Measurements from ENCODE around the gene KLHL3. TPM values are rescaled to one million over a fixed set of nuclear protein-coding genes. Genes with fewer than 3 reads are reported as not detected.

The KLHL3 gene
- total RNA-seq, 1 experiment from 2014 or later: 15.7 TPM

- no peak for TF ChIP-seq ELF4 (CRISPR knock-in tag; IDR thresholded peaks at IDR 0.05; ENCODE audit: low read depth)
- no peak for TF ChIP-seq SP1 (CRISPR knock-in tag; conservative IDR thresholded peaks at IDR 0.05)
- no peak for TF ChIP-seq ESRRA (CRISPR knock-in tag; IDR thresholded peaks at IDR 0.05; ENCODE audit: borderline replicate concordance)
- TF ChIP-seq, protein P1, sequence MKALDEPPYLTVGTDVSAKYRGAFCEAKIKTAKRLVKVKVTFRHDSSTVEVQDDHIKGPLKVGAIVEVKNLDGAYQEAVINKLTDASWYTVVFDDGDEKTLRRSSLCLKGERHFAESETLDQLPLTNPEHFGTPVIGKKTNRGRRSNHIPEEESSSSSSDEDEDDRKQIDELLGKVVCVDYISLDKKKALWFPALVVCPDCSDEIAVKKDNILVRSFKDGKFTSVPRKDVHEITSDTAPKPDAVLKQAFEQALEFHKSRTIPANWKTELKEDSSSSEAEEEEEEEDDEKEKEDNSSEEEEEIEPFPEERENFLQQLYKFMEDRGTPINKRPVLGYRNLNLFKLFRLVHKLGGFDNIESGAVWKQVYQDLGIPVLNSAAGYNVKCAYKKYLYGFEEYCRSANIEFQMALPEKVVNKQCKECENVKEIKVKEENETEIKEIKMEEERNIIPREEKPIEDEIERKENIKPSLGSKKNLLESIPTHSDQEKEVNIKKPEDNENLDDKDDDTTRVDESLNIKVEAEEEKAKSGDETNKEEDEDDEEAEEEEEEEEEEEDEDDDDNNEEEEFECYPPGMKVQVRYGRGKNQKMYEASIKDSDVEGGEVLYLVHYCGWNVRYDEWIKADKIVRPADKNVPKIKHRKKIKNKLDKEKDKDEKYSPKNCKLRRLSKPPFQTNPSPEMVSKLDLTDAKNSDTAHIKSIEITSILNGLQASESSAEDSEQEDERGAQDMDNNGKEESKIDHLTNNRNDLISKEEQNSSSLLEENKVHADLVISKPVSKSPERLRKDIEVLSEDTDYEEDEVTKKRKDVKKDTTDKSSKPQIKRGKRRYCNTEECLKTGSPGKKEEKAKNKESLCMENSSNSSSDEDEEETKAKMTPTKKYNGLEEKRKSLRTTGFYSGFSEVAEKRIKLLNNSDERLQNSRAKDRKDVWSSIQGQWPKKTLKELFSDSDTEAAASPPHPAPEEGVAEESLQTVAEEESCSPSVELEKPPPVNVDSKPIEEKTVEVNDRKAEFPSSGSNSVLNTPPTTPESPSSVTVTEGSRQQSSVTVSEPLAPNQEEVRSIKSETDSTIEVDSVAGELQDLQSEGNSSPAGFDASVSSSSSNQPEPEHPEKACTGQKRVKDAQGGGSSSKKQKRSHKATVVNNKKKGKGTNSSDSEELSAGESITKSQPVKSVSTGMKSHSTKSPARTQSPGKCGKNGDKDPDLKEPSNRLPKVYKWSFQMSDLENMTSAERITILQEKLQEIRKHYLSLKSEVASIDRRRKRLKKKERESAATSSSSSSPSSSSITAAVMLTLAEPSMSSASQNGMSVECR (CRISPR knock-in tag; IDR thresholded peaks at IDR 0.05; ENCODE audit: borderline replicate concordance): no peak
- TF ChIP-seq, protein P2, sequence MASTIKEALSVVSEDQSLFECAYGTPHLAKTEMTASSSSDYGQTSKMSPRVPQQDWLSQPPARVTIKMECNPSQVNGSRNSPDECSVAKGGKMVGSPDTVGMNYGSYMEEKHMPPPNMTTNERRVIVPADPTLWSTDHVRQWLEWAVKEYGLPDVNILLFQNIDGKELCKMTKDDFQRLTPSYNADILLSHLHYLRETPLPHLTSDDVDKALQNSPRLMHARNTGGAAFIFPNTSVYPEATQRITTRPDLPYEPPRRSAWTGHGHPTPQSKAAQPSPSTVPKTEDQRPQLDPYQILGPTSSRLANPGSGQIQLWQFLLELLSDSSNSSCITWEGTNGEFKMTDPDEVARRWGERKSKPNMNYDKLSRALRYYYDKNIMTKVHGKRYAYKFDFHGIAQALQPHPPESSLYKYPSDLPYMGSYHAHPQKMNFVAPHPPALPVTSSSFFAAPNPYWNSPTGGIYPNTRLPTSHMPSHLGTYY (CRISPR knock-in tag; IDR thresholded peaks at IDR 0.05): no peak
- TF ChIP-seq, protein P3, sequence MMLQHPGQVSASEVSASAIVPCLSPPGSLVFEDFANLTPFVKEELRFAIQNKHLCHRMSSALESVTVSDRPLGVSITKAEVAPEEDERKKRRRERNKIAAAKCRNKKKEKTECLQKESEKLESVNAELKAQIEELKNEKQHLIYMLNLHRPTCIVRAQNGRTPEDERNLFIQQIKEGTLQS (CRISPR knock-in tag; conservative IDR thresholded peaks at IDR 0.05): no peak
- TF ChIP-seq NR3C1 (CRISPR knock-in tag; conservative IDR thresholded peaks at IDR 0.05; ENCODE audit: low read depth): no peak
- TF ChIP-seq ZNF416 (CRISPR knock-in tag; IDR thresholded peaks at IDR 0.05): no peak
- no peak for TF ChIP-seq FOXJ3 (CRISPR knock-in tag; IDR thresholded peaks at IDR 0.05; ENCODE audit: borderline replicate concordance)
- no peak for TF ChIP-seq RELA (CRISPR knock-in tag; IDR thresholded peaks at IDR 0.05; ENCODE audit: borderline replicate concordance)
- TF ChIP-seq ZNF263 (CRISPR knock-in tag; IDR thresholded peaks at IDR 0.05; ENCODE audit: low read depth): no peak
- TF ChIP-seq, protein P4, sequence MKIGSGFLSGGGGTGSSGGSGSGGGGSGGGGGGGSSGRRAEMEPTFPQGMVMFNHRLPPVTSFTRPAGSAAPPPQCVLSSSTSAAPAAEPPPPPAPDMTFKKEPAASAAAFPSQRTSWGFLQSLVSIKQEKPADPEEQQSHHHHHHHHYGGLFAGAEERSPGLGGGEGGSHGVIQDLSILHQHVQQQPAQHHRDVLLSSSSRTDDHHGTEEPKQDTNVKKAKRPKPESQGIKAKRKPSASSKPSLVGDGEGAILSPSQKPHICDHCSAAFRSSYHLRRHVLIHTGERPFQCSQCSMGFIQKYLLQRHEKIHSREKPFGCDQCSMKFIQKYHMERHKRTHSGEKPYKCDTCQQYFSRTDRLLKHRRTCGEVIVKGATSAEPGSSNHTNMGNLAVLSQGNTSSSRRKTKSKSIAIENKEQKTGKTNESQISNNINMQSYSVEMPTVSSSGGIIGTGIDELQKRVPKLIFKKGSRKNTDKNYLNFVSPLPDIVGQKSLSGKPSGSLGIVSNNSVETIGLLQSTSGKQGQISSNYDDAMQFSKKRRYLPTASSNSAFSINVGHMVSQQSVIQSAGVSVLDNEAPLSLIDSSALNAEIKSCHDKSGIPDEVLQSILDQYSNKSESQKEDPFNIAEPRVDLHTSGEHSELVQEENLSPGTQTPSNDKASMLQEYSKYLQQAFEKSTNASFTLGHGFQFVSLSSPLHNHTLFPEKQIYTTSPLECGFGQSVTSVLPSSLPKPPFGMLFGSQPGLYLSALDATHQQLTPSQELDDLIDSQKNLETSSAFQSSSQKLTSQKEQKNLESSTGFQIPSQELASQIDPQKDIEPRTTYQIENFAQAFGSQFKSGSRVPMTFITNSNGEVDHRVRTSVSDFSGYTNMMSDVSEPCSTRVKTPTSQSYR (CRISPR knock-in tag; IDR thresholded peaks at IDR 0.05): no peak
Measured at GRCh38 chr5:137659209-137659608, 76.7 kb downstream of the KLHL3 start (continued).

DNA sequence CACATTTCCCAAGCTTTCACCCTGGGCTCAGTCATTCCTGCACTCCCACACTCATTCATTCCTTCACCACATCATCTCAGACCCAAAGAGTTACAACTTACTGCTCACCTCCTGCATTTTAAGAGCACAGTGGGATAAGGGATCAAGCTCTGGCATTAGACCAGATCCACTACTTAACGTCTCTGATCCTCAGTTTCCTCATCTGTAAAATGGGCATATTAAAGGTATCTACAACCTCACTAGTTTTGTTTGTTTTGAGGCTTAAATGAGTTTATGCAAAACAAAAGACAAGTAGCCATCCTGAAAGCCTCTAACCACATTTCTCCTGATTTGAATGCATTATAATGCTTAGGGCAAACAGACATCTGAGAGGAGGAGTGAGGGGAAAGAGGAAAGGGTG, 77.6 kb downstream of the KLHL3 start:
- Mint-ChIP-seq H3K27ac (no peak overlapping the region), H3K27me3 (ENCODE audit: low read depth) (no peaks in the 10 kb centered on the region), H3K4me1 (no peaks in the 10 kb centered on the region), H3K36me3 (peaks cover 8% of the 10 kb centered on the region; the same call in 1 of the 2 replicates), H3K4me3 (no peak overlapping the region), H3K9me3 (no peaks in the 10 kb centered on the region)
- no peak for DNase-seq (ENCODE audit: low spot score)
- TF ChIP-seq HMGXB4 (CRISPR knock-in tag; IDR thresholded peaks at IDR 0.05): no peak
- ChIA-PET POLR2A (no interaction called here), CTCF (interaction anchor here (1.0 to 4.6 kb wide), 4 partner anchors 10 to 83 kb away, joined by 3 to 118 read pairs (median 4); no protein-coding TSS in a partner anchor)
- no peak for ATAC-seq
